Peyer's patch (tissue), 4 donors: ENCODE measurements around the gene POLDIP2.

Experiments used
- POLR2A ChIP-seq, 2 donors: fragments of 450-650 bp; IDR thresholded peaks; one replicate each; pipeline ENCODE4 v1.5.1; 2017; ENCODE audit warnings: antibody characterized with exemption in 2 of 2, mild to moderate bottlenecking in 2 of 2, moderate library complexity in 2 of 2
- TF ChIP-seq, protein P1 (sequence below), 6 experiments: fragments of 450-650 bp in 4 of 6; fragments of 200-600 bp in 2 of 6; sonication (generic) in 1 of 6; IDR thresholded peaks; one replicate each; pipeline ENCODE4 v1.5.1; 2017 to 2019; ENCODE audit warnings: antibody characterized with exemption in 6 of 6, mild to moderate bottlenecking in 3 of 6, moderate library complexity in 1 of 6

DNA sequence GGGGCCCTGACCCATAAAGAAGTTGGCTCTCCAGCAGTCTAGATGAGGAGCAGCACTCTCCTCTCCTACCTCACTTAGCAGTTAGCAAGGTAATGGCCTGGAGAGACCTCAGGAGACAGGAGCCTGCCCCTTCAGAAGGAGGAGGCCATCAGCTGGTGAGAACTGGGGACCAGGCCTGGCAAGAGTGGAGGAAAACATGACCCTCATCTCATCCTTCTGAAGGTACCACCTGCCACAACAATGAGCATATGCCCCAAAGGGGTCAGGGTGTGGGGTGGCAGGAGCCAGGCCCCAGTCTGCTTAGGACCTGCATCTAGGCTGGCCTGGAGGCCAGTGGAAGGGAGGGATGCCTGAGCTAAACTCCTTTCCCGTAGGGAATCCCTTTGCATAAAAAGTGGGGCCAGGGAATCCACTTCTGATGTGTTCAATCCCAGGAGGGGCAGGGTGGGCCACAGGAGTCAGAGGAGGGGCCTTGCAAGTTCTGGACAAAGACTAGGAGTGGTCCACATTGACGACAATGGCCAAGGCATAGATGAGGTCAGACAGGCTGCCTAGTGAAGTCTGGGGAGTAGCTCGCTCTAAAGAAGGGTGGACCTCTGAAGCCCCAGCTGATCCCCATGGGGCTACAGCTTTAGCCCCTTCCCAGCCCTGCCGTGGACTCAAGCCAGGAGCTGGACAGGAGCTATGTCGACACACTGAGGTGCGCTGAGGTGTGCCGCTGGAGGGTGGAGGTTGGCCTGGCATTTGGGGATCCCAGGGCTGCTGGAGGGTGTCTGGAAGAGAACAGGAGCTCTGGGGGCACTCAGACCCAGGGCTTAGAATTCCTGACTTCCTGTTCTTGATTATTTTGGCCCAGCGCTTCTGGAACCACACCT is 6.7 kb upstream of the POLDIP2 start:
- TF ChIP-seq POLR2A (IDR thresholded peaks at IDR 0.05): no peak
- TF ChIP-seq, protein P1, sequence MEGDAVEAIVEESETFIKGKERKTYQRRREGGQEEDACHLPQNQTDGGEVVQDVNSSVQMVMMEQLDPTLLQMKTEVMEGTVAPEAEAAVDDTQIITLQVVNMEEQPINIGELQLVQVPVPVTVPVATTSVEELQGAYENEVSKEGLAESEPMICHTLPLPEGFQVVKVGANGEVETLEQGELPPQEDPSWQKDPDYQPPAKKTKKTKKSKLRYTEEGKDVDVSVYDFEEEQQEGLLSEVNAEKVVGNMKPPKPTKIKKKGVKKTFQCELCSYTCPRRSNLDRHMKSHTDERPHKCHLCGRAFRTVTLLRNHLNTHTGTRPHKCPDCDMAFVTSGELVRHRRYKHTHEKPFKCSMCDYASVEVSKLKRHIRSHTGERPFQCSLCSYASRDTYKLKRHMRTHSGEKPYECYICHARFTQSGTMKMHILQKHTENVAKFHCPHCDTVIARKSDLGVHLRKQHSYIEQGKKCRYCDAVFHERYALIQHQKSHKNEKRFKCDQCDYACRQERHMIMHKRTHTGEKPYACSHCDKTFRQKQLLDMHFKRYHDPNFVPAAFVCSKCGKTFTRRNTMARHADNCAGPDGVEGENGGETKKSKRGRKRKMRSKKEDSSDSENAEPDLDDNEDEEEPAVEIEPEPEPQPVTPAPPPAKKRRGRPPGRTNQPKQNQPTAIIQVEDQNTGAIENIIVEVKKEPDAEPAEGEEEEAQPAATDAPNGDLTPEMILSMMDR (IDR thresholded peaks at IDR 0.05): no peak
